ENCODE measurements around the gene CCDC102A. TPM values are rescaled to one million over a fixed set of nuclear protein-coding genes. Genes with fewer than 3 reads are reported as not detected.
A peak's percentile ranks its signal among the peaks of the same experiment; 100 is the strongest.

CCDC102A gene
- total and polyA plus RNA-seq, 2 of the 13 experiments (the other 11 are each of a cell fraction or from before 2014, with no cell fraction given): 2.1 to 2.8 TPM

- TF ChIP-seq KIAA2018 (CRISPR knock-in tag; IDR thresholded peaks at IDR 0.05; ENCODE audit: borderline replicate concordance): 0 out of 2 replicates have a peak, but pooled peaks have one; percentile 90
- TF ChIP-seq NCOA1 (CRISPR knock-in tag; IDR thresholded peaks at IDR 0.05): peak; percentile 79; the same call in 1 of the 2 replicates
- TF ChIP-seq FUBP1 (CRISPR knock-in tag; IDR thresholded peaks at IDR 0.05; ENCODE audit: borderline replicate concordance): peak; percentile 47; the same call in 1 of the 2 replicates
- TF ChIP-seq PBX2 (CRISPR knock-in tag; IDR thresholded peaks at IDR 0.05): peak; percentile 59
- TF ChIP-seq ZNF337 (CRISPR knock-in tag; IDR thresholded peaks at IDR 0.05; ENCODE audit: borderline replicate concordance, low read depth): 0 out of 2 replicates have a peak, but pooled peaks have one; percentile 39
- TF ChIP-seq MAZ (IDR thresholded peaks at IDR 0.05; ENCODE audit: borderline replicate concordance, low read depth, low read length): peak; percentile 44; the same call in 1 of the 2 replicates
- peak; percentile 65; the same call in 1 of the 2 replicates for TF ChIP-seq MAZ (CRISPR knock-in tag; IDR thresholded peaks at IDR 0.05; ENCODE audit: low read depth)
- TF ChIP-seq ZNF350 (CRISPR knock-in tag; IDR thresholded peaks at IDR 0.05; ENCODE audit: borderline replicate concordance, low read depth): peak; percentile 75
- peak; percentile 52; the same call in 1 of the 2 replicates for TF ChIP-seq POLR2G (IDR thresholded peaks at IDR 0.05; ENCODE audit: low read depth, low read length)
- TF ChIP-seq PITX1 (CRISPR knock-in tag; IDR thresholded peaks at IDR 0.05): peak; percentile 64; the same call in 1 of the 2 replicates
- TF ChIP-seq ZNF564 (CRISPR knock-in tag; IDR thresholded peaks at IDR 0.05): no peak; the same call in 1 of the 2 replicates
- TF ChIP-seq ZNF180 (CRISPR knock-in tag; IDR thresholded peaks at IDR 0.05; ENCODE audit: borderline replicate concordance, low read depth): no peak
- peak; percentile 97 for TF ChIP-seq ZNF263 (CRISPR knock-in tag; IDR thresholded peaks at IDR 0.05)
- TF ChIP-seq NR2C2 (CRISPR knock-in tag; IDR thresholded peaks at IDR 0.05; ENCODE audit: borderline replicate concordance): peak; percentile 94
- TF ChIP-seq ZNF44 (CRISPR knock-in tag; IDR thresholded peaks at IDR 0.05): 0 out of 2 replicates have a peak, but pooled peaks have one; percentile 50
- TF ChIP-seq AGO1 (IDR thresholded peaks at IDR 0.05; ENCODE audit: low read depth, low read length, poor library complexity, severe bottlenecking): no peak
Observed at GRCh38 chr16:57482845-57483545, 53.4 kb downstream of the CCDC102A start (continued).

Measured in HepG2 (cell line).